Measurements from ENCODE around the gene OR6C1. TPM values are rescaled to one million over a fixed set of nuclear protein-coding genes. Genes with fewer than 3 reads are reported as not detected.
"Not testable (repeated sequence)": the region's sequence is repeated elsewhere in the genome, so short reads cannot be mapped to it uniquely, and the experiment has no call there.

OR6C1 gene
- total RNA-seq, 3 donors from 2014 or later: not detected

- Histone ChIP-seq H3K9me3 (no peaks in the 10 kb centered on the region), H3K36me3 (ENCODE audit: low read depth) (no peaks in the 10 kb centered on the region), H3K4me3 (no peak within 1 kb of the TSS), H3K4me1 (ENCODE audit: low read depth) (no peaks in the 10 kb centered on the region)
- ATAC-seq (no peak), DNase-seq (no peak)
- TF ChIP-seq CTCF (IDR thresholded peaks at IDR 0.05): no peak
- intact Hi-C loops (cut with DNase I, micrococcal nuclease): no loop called here
These were observed 16.3 kb downstream of the OR6C1 start, which contains the start of gene OR6C3 for GRCh38 chr12:55330446-55330845. Gene OR6C3, plus strand, starts transcription at chr12:55330746. Its CDS starts 955 bp downstream, at chr12:55331701.

- H3K9me3 ChIP-seq: no peaks in the 10 kb centered on the region
- no peaks in the 10 kb centered on the region for H3K36me3 ChIP-seq (ENCODE audit: low read depth)
- intact Hi-C loops (cut with DNase I, micrococcal nuclease): no loop called here
- DNase-seq (peak in 1 of 3 donors; percentile 13), ATAC-seq (no peak)
- no peaks in the 10 kb centered on the region for H3K4me1 ChIP-seq (ENCODE audit: low read depth)
- no peak for TF ChIP-seq CTCF (IDR thresholded peaks at IDR 0.05)
- H3K4me3 ChIP-seq: no peak overlapping the region
These were observed 21.9 kb downstream of the OR6C1 start for GRCh38 chr12:55336002-55336401.

- H3K36me3 ChIP-seq (ENCODE audit: low read depth); ATAC-seq; H3K9me3 ChIP-seq; H3K4me3 ChIP-seq; H3K4me1 ChIP-seq (ENCODE audit: low read depth); intact Hi-C loops (cut with DNase I, micrococcal nuclease); DNase-seq: not testable (repeated sequence)
These were observed 41.2 kb downstream of the OR6C1 start for GRCh38 chr12:55355338-55355737.

GRCh38 chr12:55362675-55363074, 48.5 kb downstream of the OR6C1 start, which contains the start of gene OR6C75:
Gene OR6C75, plus strand, starts transcription at chr12:55362975. Its CDS starts 2,136 bp downstream, at chr12:55365111.
- intact Hi-C loops (cut with DNase I, micrococcal nuclease): no loop called here
- DNase-seq (no peak), ATAC-seq (no peak)
- TF ChIP-seq CTCF (IDR thresholded peaks at IDR 0.05): no peak
- Histone ChIP-seq H3K9me3 (no peaks in the 10 kb centered on the region), H3K4me1 (ENCODE audit: low read depth) (no peaks in the 10 kb centered on the region), H3K36me3 (ENCODE audit: low read depth) (no peaks in the 10 kb centered on the region), H3K4me3 (no peak within 1 kb of the TSS)

GRCh38 chr12:55365086-55365485, 50.9 kb downstream of the OR6C1 start:
- no peaks in the 10 kb centered on the region for H3K36me3 ChIP-seq (ENCODE audit: low read depth)
- DNase-seq: no peak

More at GRCh38 chr12:55365086-55365485, 50.9 kb downstream of the OR6C1 start:
- no peak for TF ChIP-seq CTCF (IDR thresholded peaks at IDR 0.05)
- no peak for ATAC-seq
- intact Hi-C loops (cut with DNase I, micrococcal nuclease): no loop called here
- no peaks in the 10 kb centered on the region for H3K4me1 ChIP-seq (ENCODE audit: low read depth)
- no peaks in the 10 kb centered on the region for H3K9me3 ChIP-seq
- no peak overlapping the region for H3K4me3 ChIP-seq

Other genes starting within 250 kb of the OR6C1 start
- gene OR9K2, start 187.9 kb upstream of the OR6C1 start, total RNA-seq: not detected
- not detected for gene OR10A7, start 93.3 kb upstream of the OR6C1 start, total RNA-seq
- gene OR6C74, start 69.7 kb upstream of the OR6C1 start, total RNA-seq: not detected
- not detected for gene OR6C6, start 17.8 kb upstream of the OR6C1 start, total RNA-seq
- not detected for gene OR6C3, start 16.4 kb downstream of the OR6C1 start, total RNA-seq
- gene OR6C75, start 48.6 kb downstream of the OR6C1 start, total RNA-seq: not detected
- gene OR6C65, start 86.2 kb downstream of the OR6C1 start, total RNA-seq: not detected
- gene OR6C76, start 111.9 kb downstream of the OR6C1 start, total RNA-seq: not detected
- gene OR6C2, start 129.7 kb downstream of the OR6C1 start, total RNA-seq: not detected
- not detected for gene OR6C70, start 155.8 kb downstream of the OR6C1 start, total RNA-seq
- gene OR6C68, start 178.0 kb downstream of the OR6C1 start, total RNA-seq: not detected
- gene OR6C4, start 235.3 kb downstream of the OR6C1 start, total RNA-seq: not detected